ENCODE results near the gene FOXN3. TPM values are rescaled to one million over a fixed set of nuclear protein-coding genes. Genes with fewer than 3 reads are reported as not detected.
"Not testable (repeated sequence)": the region's sequence is repeated elsewhere in the genome, so short reads cannot be mapped to it uniquely, and the experiment has no call there.

FOXN3 gene
- total RNA-seq, 6 experiments from 2014 or later = 41.5 to 74.2 (median 55.8) TPM

DNA sequence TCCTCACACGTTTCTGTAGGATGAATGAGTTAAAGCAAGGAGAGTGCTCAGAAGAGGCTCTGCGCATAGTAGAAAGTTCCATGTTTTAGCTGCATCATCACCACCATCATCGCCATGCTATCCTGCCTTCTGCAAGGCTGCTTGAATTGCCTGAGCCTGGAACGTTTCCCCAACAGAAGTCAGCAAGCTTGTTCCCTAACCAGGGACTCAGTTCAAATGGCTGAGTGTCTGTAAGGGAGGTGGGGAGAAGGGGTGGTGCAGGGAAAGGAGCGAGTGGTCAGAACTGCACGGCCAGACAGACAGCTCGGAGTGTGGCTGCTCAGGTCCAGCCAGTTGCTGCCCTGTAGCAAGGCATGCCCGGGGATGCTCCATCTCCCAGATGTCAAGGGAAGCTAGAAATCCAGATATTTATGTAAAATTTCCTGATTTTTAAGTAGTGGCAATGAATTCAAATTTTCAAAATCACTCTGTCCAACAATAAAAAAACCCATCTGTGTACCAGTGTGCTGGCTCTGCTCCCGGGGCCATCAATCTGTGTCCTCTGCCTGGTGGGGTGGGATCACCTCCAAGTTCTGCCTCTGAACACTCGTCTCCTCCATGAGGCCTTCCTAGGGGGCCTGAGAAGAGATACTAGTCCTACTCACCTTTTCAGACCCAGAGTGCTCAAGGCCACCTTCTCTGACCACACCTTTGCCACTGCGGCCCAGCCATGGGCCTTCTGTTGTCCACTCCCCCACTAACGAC lies 162.7 kb downstream of the FOXN3 start:
- Histone ChIP-seq H3K36me3 (no peaks in the 10 kb centered on the region), H3K4me3 (no peak overlapping the region), H3K27me3 (no peaks in the 10 kb centered on the region), H3K4me1 (peaks cover 0 to 4% (median 0%) of the 10 kb centered on the region in 4 donors), H3K9me3 (no peaks in the 10 kb centered on the region), H3K27ac (no peak overlapping the region)
- no peak for TF ChIP-seq POLR2A (IDR thresholded peaks at IDR 0.05)
- TF ChIP-seq, protein P1, sequence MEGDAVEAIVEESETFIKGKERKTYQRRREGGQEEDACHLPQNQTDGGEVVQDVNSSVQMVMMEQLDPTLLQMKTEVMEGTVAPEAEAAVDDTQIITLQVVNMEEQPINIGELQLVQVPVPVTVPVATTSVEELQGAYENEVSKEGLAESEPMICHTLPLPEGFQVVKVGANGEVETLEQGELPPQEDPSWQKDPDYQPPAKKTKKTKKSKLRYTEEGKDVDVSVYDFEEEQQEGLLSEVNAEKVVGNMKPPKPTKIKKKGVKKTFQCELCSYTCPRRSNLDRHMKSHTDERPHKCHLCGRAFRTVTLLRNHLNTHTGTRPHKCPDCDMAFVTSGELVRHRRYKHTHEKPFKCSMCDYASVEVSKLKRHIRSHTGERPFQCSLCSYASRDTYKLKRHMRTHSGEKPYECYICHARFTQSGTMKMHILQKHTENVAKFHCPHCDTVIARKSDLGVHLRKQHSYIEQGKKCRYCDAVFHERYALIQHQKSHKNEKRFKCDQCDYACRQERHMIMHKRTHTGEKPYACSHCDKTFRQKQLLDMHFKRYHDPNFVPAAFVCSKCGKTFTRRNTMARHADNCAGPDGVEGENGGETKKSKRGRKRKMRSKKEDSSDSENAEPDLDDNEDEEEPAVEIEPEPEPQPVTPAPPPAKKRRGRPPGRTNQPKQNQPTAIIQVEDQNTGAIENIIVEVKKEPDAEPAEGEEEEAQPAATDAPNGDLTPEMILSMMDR (IDR thresholded peaks at IDR 0.05) = no peak
- DNase-seq (no peak), ATAC-seq (no peak)
- intact Hi-C loops (cut with DNase I) = no loop called here
- WGBS (ENCODE audit: insufficient coverage, low coverage, low lambda C conversion rate, missing lambda C conversion rate) = 97% methylated on average over 6 of the region's 12 CpGs

DNA sequence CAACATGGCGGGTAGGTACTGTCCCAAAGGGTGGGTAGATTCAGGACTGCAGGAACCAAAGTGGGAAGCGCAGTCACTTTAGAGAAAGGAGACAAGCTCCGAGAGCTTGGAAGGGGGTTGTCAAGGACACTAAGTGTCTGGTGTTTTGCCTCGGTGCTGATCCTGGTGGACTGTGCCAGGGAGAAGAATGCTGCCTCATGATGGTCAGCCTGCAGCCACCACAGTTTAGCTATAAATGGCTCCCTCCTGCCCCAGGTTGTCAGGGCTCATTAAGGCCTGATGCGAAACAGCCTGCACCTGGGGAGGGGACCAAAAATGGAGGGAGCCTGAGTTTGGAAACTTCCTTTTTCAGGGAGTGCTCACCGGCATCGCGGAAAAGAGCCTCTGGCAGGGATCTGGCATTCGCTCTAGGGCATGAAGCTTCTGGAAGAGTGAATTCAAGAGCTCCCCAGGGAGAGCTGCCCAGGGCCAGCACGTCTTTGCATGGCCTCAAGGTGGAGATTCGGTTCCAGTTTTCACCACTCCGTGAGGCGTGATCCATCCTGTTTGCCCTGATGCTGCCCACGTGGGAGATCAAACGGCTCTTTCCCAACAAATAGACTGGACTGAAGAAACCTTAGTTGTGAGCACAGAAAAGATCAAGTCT lies 164.0 kb downstream of the FOXN3 start:
- Histone ChIP-seq H3K9me3 (no peaks in the 10 kb centered on the region), H3K27me3 (no peaks in the 10 kb centered on the region), H3K36me3 (no peaks in the 10 kb centered on the region), H3K4me3 (no peak overlapping the region), H3K4me1 (peaks cover 0 to 9% (median 2%) of the 10 kb centered on the region in 4 donors), H3K27ac (no peak overlapping the region)
- peak in 2 of 3 donors; percentile 27 to 57 for DNase-seq
- intact Hi-C loops (cut with DNase I) = no loop called here
- 49% methylated on average over 8 of the region's 15 CpGs for WGBS (ENCODE audit: insufficient coverage, low coverage, low lambda C conversion rate, missing lambda C conversion rate)
- no peak for TF ChIP-seq POLR2A (IDR thresholded peaks at IDR 0.05)
- TF ChIP-seq, protein P1 (IDR thresholded peaks at IDR 0.05) = peak; percentile 17 to 38 (median 26)
- ATAC-seq = peak; percentile 76 to 90 (median 84)

DNA sequence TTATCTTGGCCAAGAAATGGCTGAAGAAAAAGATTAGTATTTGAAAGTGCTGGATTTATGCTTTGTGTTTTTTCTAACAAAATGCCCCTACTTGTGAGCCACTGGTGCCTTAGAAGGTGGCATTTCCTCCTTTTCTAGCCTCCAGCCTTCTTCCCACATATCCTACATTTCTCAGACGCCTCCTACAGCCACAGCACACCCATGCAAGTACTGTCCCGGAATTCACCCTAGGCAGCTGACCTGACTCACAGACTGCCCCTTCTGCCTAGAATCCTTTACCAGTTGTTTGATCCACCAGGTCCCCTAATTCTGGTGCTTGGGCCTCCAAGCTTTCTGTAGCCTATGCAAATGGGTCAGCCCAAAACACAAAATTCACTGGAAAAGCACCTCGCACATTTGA lies 166.0 kb downstream of the FOXN3 start:
- Histone ChIP-seq H3K4me3 (no peak overlapping the region), H3K4me1 (peaks cover 0 to 10% (median 2%) of the 10 kb centered on the region in 4 donors), H3K36me3 (no peaks in the 10 kb centered on the region), H3K27me3 (no peaks in the 10 kb centered on the region), H3K9me3 (no peaks in the 10 kb centered on the region), H3K27ac (no peak overlapping the region)
- WGBS (ENCODE audit: insufficient coverage, low coverage, low lambda C conversion rate, missing lambda C conversion rate) = 100% methylated on average over 2 of the region's 3 CpGs
- ATAC-seq (no peak), DNase-seq (no peak)
- TF ChIP-seq, protein P1 (IDR thresholded peaks at IDR 0.05) = no peak
- no peak for TF ChIP-seq POLR2A (IDR thresholded peaks at IDR 0.05)
- intact Hi-C loops (cut with DNase I) = no loop called here

DNA sequence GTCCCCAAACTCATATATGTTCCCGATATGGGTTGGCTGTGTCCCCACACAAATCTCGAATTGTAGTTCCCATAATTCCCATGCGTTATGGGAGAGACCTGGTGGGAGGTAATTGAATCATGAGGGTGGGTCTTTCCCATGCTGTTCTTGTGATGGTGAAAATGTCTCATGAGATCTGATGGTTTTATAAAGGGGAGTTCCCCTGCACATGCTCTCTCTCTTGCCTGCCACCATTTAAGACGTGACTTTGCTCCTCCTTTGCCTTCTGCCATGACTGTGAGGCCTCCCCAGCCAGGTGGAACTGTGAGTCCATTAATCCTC lies 166.4 kb downstream of the FOXN3 start:
- ATAC-seq; H3K27me3 ChIP-seq; H3K4me3 ChIP-seq; H3K27ac ChIP-seq; H3K9me3 ChIP-seq; H3K36me3 ChIP-seq; intact Hi-C loops (cut with DNase I); DNase-seq: not testable (repeated sequence)
- H3K4me1 ChIP-seq = peaks cover 0 to 10% (median 2%) of the 10 kb centered on the region in 4 donors
- 97% methylated on average over 4 of the region's 4 CpGs for WGBS (ENCODE audit: insufficient coverage, low coverage, low lambda C conversion rate, missing lambda C conversion rate)

DNA sequence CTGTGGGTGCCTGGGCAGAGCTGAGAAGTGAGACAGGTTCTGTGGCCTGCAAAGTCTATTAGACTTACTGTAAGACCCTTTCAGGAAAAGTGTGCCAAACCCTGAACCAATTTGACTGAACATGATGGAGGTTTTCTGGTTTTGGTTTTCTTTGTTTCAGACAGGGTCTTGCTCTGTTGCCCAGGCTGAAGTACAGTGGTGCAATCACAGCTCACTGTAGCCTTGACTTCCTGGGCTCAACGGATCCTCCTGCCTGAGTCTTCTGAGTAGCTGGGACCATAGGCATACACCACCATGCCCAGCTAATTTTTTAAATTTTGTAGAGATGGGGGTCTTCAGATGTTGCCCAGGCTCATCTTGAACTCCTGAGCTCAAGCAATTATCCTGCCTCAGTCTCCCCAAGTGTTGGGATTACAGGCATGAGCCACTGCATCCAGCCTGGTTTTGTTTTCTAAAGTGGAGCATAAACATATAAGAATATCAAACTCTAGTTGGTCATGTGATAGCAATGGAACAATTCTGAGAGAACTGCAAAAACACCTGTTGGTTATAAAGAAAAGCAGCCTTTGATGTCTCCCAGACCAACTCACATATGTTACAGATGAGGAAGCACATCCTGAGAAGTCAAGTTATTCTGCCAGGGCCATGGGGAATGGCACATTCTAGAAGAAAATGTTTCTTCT lies 166.9 kb downstream of the FOXN3 start:
- Histone ChIP-seq H3K4me3 (no peak overlapping the region), H3K27me3 (no peaks in the 10 kb centered on the region), H3K27ac (no peak overlapping the region), H3K9me3 (no peaks in the 10 kb centered on the region), H3K36me3 (no peaks in the 10 kb centered on the region), H3K4me1 (peaks cover 0 to 10% (median 2%) of the 10 kb centered on the region in 4 donors)
- DNase-seq (no peak), ATAC-seq (no peak)
- TF ChIP-seq, protein P1 (IDR thresholded peaks at IDR 0.05) = no peak
- TF ChIP-seq POLR2A (IDR thresholded peaks at IDR 0.05) = no peak
- intact Hi-C loops (cut with DNase I) = no loop called here
- no CpG with 5 or more reads among the region's 1 CpG for WGBS (ENCODE audit: insufficient coverage, low coverage, low lambda C conversion rate, missing lambda C conversion rate)
